ENCODE data around the gene DCUN1D3. TPM values are rescaled to one million over a fixed set of nuclear protein-coding genes. Genes with fewer than 3 reads are reported as not detected.

Gene DCUN1D3
- 18.0 and 18.8 TPM in 2 replicates for total RNA-seq

DNA sequence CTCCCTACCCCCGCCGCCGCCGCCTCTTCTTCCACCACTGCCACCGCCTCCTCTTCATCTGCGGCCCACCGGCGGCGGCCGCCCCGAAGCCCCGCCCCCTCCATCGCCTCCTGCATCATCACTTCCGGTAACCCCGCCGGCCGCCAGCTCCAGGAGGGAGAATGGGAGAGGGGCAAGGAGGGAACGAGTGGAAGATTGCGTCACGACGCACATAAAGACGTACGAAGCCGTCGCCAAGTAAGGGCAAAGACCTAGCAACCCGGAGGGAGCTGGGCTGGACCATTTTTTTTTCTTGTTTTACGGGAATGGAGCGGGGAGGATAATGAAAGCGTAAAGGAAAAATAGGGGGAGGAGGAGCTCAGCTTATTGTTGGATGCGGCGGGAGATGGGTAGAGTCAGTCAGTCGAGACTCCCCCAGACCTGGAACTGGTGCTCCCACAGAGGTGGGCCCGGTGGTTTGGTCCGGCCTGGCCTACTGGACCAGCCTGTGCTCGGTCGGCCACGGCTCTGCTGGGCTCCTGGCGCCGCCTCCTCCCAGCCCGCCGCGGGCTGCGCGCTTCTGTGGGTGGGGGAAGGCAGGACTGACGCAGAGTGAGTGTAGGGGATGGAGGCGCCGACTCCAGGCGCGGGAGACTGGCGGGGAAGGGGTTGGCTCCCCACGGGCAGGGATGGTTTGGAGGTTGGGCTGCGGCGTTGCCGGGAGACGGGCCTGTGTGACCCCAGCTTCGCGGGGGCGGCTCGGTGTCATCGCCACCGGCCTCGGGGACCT, at the start of gene DCUN1D3, which contains the start of gene LYRM1:
DCUN1D3 (minus strand) TSS at position 60 of the 769 bp plus-strand sequence. CDS start 37,820 bp downstream, outside the sequence.
LYRM1 (plus strand) TSS at position 473 of the 769 bp plus-strand sequence. CDS start 14,785 bp downstream, outside the sequence.

GRCh38 chr16:20806168-20807050, 93.7 kb downstream of the DCUN1D3 start, which contains the start of the genes ERI2 and REXO5:
Gene ERI2, minus strand, starts transcription at chr16:20806472. Its CDS starts 42 bp downstream, at chr16:20806430.
Gene REXO5, plus strand, starts transcription at chr16:20806527. Its CDS starts 427 bp downstream, at chr16:20806954.

Other genes with a start within 250 kb of the DCUN1D3 start
- gene ACSM1, start 202.7 kb downstream of the DCUN1D3 start, total RNA-seq = not detected in 2 replicates
- 35.9 and 77.1 TPM in 2 replicates for gene THUMPD1, start 158.5 kb downstream of the DCUN1D3 start, total RNA-seq
- gene ACSM3, start 136.3 kb downstream of the DCUN1D3 start, total RNA-seq = 0.47 and 0.69 TPM in 2 replicates
- gene ERI2, start 93.9 kb downstream of the DCUN1D3 start, total RNA-seq = 13.7 and 20.3 TPM in 2 replicates
- gene REXO5, start 93.8 kb downstream of the DCUN1D3 start, total RNA-seq = 5.7 TPM in 2 replicates
- 53.6 and 78.6 TPM in 2 replicates for gene LYRM1, start 413 bp upstream of the DCUN1D3 start, total RNA-seq

Data from bronchial smooth muscle cell (primary cell).